HG03571 (cell line): ENCODE measurements around the gene SLC2A8.

Experiments
- ATAC-seq: cut with Tn5 transposase; IDR thresholded peaks from one replicate; pipeline ENCODE4 v1.9.1; 2021; ENCODE audit not compliant: unreplicated experiment

Gene SLC2A8

DNA sequence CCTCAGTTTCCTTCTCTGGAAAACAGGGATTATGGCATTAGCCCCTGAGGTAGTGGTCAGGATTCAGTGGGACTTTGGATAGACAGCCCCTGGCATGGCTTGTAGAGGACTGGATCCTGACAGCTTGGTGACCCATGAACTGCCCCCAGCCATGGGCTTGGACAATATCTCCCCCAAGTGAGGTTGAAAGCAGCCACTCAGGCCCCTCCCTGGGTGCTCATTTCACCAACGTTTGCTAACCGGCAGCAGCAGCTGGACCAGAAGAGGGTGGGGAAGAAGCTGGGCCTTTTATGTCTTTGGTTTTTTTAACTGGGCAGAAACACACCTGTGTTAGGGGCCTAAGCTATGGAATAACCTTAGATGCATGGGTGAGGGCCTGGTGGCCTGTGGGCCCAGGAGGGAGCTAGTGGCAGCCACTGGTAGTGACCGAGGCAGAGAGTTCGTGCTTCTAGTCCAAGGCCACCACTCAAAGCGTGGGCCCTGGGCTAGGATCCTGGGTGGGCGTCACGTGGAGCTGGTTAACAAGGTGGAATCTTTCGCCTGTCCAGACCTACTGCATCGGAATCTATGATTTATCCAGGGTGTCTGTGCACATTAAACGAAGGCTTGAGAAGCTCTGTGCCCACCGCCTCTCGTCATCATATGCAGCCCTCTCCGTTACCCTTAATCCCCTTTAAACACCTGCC is 1.9 kb downstream of the SLC2A8 start:
- ATAC-seq = no peak

DNA sequence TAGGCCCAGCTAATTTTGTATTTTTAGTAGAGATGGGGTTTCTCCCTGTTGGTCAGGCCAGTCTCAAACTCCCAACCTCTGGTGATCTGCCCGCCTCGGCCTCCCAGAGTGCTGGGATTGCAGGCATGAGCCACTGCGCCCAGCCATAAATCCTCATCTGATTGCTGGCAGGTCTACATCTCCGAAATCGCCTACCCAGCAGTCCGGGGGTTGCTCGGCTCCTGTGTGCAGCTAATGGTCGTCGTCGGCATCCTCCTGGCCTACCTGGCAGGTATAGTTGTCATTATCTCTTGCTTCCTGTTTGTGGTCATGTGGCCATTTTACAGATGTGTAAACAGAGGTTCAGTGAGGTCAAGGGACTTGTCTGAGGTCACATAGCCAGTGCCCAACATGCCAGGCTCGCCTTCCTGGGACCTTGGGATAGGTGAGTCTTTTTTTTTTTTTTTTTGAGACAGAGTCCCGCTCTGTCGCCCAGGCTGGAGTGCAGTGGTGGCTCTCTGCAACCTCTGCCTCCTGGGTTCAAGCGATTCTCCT is 2.8 kb downstream of the SLC2A8 start:
- no peak for ATAC-seq

DNA sequence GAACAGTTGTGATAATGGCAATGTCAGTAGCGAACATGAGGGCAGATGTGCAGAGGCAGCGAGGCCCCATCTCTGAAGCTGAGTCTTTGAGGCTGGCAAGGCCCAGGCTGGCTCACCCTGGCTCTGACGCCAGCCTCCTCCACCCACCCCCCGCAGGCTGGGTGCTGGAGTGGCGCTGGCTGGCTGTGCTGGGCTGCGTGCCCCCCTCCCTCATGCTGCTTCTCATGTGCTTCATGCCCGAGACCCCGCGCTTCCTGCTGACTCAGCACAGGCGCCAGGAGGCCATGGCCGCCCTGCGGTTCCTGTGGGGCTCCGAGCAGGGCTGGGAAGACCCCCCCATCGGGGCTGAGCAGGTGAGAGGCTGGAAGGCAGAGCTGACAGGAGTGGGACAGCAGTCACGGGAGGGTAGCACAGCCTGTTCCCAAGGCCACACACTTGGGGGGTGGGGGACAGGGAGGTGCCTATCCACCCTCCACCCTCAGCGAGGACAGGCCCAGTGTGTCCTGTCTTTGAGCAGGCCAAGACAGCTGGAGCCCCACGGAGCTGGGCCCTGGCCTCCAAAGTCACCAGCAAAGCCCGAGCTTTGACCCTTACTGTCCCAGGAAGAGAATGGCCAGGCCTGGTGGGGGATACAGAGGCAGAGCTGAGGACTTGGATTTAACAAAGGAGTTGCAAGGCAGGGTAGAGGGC is 5.6 kb downstream of the SLC2A8 start:
- ATAC-seq = no peak

DNA sequence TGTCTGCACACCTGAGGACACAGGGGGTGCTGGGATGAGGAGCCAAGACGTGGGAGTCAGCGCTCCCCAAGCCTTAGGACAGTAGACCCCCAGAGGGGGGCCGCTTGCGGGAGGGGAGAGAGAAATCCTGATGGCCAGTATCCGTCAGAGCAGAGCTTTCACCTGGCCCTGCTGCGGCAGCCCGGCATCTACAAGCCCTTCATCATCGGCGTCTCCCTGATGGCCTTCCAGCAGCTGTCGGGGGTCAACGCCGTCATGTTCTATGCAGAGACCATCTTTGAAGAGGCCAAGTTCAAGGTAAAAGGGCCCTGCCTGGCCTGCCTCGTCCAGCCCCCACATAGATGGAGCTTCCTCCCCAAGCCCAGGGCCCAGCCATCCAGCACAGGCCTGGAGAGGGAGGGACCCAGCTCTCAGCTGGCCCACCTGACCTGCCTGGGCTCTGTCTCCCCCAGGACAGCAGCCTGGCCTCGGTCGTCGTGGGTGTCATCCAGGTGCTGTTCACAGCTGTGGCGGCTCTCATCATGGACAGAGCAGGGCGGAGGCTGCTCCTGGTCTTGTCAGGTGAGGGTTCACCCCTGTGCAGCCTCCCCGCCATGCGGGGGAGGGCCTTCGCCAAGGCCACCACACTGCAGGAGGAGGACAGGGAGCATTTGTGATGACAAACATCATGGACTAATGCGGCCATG is 6.7 kb downstream of the SLC2A8 start:
- no peak for ATAC-seq

DNA sequence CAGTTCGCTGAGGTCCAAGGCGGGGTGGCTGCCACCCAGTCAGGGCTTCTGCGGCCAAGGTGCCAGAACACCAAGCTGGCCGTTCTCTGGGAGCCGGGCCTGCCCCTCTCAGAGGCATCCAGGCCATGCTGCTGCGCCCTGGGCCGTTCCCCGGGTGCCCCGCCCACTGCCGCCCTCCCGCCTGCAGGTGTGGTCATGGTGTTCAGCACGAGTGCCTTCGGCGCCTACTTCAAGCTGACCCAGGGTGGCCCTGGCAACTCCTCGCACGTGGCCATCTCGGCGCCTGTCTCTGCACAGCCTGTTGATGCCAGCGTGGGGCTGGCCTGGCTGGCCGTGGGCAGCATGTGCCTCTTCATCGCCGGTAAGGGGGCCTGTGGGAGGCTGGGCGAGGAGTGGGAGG is 7.7 kb downstream of the SLC2A8 start:
- ATAC-seq = no peak

DNA sequence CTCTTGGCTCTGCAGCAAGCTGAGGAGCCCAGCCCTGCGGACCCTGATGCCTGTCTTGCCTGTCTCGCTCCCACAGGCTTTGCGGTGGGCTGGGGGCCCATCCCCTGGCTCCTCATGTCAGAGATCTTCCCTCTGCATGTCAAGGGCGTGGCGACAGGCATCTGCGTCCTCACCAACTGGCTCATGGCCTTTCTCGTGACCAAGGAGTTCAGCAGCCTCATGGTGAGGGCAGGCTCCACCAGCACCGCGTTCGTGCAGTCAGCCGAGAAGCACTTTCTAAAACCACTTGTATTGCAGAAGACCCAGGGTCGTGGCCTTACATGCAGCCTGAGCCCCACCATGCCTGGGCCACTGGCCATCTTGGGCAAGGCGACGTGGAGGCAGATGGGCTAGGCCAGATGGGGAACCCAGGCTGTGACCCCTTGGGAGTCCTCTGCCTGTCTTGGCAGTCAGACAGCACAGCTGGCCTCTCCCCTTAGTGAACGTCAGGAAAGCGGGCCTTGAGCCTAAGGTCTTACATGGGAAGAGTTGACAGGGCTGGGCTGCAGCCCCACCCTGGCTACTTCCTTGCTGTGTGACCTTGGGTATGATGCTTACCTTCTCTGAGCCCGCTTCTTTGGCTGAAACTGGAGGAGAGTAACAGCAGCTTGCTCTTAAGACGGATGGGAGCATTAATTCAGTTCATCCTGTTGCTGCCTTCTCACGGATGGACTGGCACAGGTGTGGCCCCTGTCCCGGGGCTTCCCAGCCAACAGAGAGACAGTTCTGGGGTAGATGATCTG is 8.6 kb downstream of the SLC2A8 start:
- no peak for ATAC-seq

DNA sequence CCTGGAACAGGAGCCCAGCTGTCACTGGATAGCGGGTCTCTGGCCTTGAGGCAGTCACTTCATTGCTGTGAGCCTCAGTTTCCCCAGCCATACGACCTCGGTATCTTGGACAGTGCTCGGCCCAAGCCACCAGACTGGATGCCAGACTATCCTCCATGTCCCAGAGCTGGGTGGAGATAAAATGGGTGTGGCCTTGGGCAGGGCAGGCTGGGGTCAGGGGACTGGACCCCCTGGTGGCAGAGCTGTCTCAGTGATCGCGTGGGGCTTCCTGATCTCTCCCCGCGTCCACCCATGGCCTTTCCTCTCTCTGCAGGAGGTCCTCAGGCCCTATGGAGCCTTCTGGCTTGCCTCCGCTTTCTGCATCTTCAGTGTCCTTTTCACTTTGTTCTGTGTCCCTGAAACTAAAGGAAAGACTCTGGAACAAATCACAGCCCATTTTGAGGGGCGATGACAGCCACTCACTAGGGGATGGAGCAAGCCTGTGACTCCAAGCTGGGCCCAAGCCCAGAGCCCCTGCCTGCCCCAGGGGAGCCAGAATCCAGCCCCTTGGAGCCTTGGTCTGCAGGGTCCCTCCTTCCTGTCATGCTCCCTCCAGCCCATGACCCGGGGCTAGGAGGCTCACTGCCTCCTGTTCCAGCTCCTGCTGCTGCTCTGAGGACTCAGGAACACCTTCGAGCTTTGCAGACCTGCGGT is 10.0 kb downstream of the SLC2A8 start:
- ATAC-seq = no peak

DNA sequence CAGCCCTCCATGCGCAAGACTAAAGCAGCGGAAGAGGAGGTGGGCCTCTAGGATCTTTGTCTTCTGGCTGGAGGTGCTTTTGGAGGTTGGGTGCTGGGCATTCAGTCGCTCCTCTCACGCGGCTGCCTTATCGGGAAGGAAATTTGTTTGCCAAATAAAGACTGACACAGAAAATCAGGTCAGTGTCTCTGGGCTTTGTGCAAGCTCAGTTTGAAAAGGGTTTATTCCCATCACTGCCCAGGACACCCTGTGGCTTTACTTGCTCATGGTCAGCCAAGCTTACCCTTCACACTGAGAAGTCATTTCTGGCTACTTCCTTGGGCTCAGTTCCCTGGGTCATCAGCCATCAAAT is 10.5 kb downstream of the SLC2A8 start:
- ATAC-seq = no peak

DNA sequence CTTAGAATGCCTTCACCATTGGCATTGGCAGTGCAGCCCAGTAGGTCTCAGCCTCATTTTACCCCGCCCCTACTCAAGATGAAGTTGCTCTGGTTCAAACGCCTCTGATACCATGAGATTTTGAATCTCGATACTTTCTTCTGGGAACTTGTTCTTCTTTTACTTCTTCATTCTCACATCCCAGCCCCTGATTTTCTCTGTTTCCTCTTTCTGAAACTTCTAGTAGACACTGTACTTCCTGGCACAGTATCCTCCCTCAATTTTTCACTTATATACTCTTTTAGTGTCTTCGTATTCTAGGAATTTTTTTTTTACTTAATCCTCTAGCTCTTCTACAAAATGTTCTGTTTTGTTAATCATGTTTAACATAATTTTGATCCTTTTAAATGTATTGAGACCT is 14.2 kb downstream of the SLC2A8 start:
- no peak for ATAC-seq

DNA sequence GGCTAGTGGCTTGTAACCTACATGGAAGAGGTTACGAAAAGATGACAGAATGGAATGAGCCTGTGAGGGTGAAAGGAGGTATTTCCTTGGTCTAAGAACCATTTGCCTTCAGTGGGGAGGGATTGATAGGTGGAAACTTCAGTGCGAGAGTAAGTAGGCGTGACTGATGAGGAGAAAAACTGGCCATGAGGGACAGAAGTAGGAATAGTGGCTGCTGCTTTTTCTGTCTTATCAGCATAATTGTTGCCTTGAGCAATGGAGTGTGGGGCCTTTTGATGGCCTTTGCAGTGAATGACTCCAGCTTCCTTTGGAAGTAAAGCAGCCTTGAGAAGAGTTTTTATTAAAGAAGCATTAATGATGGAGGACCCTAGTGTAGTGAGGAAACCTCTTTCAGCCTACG is 18.2 kb downstream of the SLC2A8 start:
- no peak for ATAC-seq

DNA sequence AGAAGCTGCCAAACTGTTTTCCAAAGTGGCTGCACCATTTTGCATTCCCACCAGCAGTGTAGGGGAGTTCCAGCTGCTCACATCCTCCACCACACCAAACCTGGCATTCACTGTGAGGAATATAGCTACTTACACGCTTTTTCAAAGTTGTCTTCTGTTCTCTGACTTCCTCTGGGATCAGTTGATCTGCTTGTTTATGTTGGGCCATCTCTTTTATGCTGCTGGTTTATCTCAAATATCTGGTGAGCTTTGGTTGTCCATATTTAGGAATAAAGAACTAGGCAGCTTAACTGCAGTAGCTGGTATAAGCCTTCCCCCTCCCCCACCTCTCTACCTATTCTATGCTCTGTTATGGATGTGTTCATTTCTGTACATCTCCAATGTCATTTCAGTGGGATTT is 18.7 kb downstream of the SLC2A8 start:
- ATAC-seq = no peak

DNA sequence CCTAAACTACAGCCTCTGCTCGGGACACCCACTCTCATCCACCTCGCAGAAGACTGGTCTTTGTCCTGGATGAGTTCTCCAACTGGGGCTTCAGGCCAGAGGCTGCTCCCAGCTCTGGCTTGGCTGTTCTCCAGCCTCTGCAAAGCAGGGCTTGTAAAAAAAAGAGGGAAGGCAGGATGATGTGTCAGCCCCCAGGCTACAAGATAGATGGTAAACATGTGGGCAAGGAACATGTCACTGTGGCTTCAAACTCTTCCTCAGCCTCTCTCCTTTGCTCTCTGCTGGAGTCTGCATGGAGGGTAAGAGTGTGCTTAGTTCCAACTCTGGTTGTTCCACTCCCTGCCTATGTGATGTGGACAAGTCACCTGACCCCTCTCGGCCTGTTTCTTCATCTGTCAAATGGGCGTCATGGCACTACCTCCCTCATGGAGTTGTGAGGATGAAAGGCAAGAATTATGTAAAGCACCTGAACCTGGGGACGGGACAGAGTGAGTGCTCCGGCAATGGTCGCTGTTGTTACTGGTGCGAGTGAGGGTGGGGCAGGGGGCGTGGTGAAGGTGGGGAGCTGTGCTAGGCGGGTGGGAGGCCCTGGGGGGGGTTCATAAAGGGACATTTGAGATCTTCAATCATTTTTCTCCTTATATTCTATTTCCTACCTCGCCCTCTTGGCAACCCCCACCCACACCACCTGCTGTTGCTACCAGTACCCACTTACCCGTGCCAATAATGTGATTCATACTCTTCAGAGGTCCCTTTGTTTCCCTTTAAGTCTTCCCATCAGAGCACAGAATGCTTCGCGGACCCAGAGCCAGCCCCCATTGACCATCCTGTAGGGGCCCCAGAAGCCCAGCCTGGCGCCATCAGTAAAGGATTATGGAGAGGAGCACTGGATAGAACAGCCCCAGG is 20.4 kb downstream of the SLC2A8 start:
- ATAC-seq = no peak

DNA sequence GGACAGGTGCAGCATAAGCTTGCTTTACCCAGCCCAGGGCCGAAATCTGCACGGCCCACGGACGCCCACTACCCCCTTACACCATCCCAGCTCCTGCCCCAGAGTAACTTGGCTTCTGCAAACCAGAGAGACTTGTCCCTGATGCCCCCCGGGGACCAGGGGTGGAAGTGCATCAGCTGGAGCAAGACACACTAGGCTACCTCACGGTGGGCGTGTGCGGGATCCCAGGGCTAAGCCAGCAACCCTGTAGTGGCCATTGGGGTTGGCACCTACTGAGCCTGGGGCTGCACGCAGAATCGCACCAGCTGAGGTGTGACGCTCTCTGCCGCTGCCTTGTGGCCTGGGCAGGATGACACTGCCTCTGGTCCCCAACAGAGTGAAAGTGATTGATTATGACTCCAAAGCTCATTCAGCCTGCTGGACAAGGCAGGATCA is 21.1 kb downstream of the SLC2A8 start:
- ATAC-seq = no peak

DNA sequence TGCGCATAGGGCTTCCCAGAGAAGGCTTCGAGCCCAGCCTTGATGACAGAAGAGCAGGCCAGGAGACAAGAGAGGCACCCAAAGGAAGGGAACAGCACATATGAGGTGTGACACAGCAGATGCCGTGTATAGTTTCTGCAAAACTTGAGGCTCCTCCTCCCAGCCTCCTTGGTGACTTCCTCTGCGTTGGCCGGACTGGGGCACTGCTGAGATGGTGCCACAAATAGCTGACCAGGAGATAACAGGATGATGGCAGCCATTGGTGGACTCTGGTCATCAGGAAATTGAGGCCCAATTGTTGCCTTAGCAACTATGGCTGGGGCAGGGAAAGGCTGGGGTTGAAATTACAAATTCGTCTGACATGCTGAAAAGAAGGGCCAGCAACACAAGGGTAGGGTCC is 22.4 kb downstream of the SLC2A8 start:
- no peak for ATAC-seq

DNA sequence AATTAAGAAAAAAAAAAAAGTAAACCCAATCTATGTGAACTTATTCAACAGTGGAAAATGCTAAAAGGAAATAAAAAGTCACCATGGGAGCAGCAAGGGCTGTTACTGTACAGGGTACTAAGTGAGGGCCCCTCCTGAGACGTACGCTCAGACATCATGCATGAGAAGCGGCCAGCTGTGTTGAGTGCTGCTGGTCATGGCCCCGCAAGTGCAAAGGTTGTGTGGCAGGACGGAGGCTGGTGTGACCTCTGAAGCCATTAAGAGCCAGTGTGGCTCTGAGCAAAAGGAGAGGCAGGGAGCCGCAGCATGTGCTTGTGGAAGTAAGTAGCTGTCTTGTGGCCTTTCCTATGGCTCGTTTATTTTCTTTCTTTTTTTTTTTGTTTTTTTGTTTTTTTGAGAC is 24.1 kb downstream of the SLC2A8 start:
- ATAC-seq = no peak

DNA sequence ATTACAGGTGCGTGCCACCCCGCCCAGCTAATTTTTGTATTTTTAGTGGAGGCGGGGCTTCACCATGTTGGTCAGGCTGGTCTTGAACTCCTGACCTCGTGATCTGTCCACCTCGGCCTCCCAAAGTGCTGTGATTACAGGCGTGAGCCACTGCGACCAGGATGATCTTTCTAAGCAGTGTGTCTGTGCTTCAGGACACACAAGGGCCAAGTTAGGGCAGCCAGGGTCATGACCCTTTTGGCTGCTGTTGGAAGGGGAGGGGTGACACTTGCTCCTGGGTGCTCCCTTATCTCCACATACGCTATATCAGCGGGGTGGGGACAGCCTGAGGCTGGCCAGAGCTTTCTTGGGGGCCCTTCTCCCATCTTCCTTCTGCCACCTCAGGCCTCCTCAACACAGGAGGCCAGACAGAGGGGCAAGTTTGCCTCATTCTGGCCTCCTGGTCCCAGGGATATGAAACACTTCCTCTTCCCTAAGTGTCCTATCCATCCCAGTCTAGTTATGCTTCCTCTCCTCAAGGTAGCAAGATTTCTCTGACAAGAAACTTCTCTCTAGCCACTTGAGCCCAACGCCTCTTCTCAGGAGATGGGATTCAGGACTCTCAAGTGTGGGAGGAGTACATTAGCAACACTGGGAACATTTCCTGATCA is 25.3 kb downstream of the SLC2A8 start:
- no peak for ATAC-seq

DNA sequence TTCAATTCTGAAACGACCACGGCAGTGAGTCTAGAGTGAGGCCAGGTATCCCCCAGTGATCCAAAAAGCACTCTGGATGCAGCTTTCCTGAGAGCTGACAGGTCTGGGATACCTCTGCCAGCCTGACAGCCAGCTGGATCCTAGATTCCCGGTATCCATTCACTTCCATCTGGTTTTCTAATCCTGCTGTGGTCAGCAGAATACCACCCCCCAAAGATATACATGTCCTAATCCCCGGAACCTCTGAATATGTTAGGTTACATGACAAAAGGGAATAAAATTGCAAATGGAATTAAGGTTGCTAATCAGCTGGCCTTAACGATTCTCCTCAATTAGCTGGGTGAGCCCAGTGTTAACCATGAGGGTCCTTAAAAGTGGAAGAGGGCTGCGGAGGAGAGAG is 25.8 kb downstream of the SLC2A8 start:
- ATAC-seq = no peak

DNA sequence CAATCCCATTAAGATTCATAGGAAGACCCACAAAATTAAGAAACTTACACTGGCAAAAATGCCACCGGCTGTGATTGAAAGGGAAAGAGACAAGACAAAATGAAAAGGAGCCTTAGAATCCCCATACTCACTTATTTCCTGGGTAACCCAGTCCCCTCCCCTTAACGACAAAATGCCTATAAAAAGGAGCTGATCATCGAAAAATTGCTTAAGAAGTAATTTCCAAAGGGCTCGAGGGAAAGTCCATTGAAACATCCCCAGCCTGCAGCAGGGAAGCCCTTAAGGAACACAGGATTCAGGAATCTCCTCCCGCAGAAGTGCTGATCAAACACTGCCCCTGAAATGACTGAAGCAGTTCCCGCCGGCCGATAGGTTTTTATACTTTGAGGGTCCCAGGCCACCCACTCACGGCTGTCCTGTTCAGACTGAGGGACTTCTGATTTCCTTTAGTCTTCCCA is 26.5 kb downstream of the SLC2A8 start:
- no peak for ATAC-seq
